GM12872 (cell line): ENCODE data around the gene SLC13A2.

Experiments
- TF ChIP-seq, protein P1 (sequence below): IDR thresholded peaks from 3 replicates; pipeline ENCODE4 v1.5.1; 2011; ENCODE audit warnings: low read depth, mild to moderate bottlenecking, low read length, moderate library complexity; ENCODE audit not compliant: insufficient read depth

SLC13A2 gene

GRCh38 chr17:28499684-28500357 lies 26.4 kb downstream of the SLC13A2 start:
- TF ChIP-seq, protein P1, sequence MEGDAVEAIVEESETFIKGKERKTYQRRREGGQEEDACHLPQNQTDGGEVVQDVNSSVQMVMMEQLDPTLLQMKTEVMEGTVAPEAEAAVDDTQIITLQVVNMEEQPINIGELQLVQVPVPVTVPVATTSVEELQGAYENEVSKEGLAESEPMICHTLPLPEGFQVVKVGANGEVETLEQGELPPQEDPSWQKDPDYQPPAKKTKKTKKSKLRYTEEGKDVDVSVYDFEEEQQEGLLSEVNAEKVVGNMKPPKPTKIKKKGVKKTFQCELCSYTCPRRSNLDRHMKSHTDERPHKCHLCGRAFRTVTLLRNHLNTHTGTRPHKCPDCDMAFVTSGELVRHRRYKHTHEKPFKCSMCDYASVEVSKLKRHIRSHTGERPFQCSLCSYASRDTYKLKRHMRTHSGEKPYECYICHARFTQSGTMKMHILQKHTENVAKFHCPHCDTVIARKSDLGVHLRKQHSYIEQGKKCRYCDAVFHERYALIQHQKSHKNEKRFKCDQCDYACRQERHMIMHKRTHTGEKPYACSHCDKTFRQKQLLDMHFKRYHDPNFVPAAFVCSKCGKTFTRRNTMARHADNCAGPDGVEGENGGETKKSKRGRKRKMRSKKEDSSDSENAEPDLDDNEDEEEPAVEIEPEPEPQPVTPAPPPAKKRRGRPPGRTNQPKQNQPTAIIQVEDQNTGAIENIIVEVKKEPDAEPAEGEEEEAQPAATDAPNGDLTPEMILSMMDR: no peak

DNA sequence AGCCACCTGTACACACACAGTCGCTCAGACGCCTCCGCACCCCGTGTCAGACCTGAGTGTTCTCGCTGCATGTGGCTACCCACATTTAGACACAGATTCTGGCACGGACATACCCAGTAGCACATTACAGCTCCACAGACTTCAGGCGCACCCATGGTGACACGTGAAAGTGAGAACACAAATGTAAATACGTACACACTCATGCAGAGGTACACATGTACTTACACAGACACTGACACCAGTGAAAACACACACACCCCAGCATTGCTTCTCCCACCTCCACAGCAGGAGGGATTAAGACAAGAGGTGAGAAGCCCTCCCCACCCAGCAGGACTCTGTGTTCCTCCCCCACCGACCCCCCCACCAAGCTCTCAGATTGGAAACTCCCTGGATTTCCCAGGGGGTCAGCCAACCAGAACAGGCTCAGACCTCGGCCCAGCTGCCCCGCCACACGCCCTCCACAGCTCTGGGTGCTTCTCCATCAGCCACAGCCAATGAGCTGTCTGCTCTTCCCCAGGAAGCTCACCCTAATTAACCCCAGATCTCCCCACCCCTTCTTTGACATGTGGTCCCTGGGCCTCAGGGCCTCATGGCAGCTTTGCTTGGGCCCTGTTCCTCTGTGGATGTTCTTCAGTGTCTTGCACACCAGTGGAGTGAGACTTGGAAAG lies 27.4 kb downstream of the SLC13A2 start:
- TF ChIP-seq, protein P1: no peak

DNA sequence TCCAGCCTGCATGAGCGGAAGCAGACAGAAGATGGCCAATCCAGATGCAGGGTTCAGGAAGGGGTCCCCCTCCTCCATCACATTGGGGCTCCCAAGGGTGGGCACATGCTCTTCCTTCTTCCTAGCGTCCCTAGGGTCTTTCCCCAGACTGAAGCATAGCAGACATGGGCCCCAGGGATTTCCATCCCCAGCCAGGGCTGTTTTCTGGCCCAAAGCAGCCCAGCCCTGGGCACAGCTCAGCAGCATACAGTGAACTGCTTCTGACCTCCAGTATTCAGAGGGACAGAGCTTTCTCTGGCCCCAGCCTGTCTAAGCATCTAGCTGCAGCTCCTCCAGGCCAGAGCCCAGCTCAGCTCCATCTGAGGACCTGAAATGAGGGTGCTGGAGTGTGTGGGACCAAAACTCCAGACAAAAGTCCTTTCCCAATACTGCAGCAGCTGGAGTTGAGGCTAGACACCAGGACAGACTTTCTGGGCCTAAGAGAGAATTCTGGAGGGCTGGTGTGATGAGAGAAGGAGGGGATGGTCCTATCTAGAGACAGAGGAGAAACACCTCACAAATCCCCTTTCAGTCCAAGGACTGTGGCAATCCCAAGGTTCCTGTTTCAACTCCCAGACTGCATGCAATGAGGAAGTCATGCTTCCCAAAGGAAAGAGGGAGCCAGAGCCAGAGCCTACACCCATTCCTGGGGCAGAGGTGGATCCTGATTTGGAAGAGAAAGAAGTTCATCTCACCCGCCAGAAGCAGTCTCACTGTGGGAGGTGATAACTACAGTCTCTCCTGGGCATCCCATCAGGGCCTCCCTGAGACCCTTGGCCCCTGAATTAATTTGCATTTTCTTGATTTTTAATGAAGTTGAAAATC lies 28.2 kb downstream of the SLC13A2 start:
- TF ChIP-seq, protein P1: no peak

GRCh38 chr17:28503420-28503819 lies 30.0 kb downstream of the SLC13A2 start:
- TF ChIP-seq, protein P1: no peak

DNA sequence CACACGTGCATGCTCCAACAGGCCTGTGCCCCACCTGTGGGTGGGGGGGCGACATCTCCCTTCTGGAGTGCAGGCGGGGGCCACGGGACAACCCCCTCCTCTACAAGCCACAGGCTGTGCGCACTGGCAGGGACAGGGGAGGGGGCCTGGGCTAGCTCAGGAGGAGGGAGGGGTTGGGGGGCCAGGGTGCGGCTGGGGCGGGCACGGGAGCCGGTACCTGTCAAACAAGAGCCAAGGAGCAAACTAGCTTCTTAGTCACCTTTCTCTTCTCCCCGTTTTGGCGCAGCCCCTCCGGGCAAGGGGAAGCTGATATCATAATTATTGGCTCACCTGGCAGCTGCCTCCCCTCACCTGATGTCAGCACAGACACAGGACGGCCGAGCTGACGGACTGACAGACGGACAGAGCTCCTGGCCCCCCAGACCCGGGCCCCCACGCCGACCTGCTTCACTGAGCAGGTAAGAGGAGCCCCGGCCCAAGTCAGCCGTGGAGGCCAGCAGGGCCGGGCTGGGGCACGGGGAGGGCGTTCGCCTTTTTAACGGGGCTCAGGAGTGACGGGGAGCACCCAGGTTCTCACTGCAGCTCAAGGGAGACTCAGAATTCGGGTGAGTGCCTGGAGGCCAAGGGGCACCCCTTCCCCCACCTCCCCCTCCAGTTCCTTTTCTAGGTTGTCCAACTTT lies 32.7 kb downstream of the SLC13A2 start, which contains the start of gene FOXN1:
Gene FOXN1, plus strand, starts transcription at position 363 of the 680 bp plus-strand sequence. CDS start 17,622 bp downstream, outside the sequence.
- TF ChIP-seq, protein P1: no peak

DNA sequence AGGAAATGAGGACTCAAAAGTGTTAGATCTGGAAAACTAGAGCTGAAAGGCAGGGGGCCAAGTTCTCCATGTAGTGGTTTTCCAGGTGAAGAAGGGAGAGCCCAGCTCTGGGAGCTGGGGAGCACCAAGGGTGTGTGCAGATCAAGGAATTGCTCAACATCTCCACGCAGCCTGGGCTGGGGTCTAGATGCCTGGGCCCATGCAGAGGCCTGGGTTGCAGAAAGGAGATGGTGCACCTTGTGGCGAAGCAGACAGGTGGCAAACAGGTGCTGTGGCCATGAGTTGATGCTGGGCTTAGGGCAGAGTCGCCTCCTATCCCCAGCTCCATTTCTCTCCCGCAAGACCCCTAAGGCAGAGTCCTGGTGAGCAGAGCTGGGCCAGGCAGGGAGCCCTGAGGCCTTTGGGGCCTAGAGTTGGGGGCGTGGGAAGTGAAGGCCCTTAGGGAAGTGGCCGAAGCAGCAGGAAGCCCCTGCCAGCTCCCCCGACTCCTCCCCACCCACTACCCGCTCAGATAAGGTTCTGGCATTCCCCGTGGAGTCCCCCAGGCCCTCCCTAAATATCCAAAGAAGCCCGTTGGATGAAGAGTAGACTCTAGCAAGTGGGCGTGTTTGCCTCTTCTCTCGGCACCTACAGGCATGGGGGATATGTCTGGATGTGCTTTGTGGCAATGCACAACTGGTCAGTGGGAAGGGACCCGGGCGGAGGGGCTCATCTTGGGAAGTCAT lies 33.5 kb downstream of the SLC13A2 start:
- TF ChIP-seq, protein P1: no peak
